GM12872 (cell line): ENCODE results near the gene PUS7L.

Experiments
- TF ChIP-seq, protein P1 (sequence below): IDR thresholded peaks from 3 replicates; pipeline ENCODE4 v1.5.1; 2011; ENCODE audit warnings: low read depth, mild to moderate bottlenecking, low read length, moderate library complexity; ENCODE audit not compliant: insufficient read depth

Gene PUS7L

DNA sequence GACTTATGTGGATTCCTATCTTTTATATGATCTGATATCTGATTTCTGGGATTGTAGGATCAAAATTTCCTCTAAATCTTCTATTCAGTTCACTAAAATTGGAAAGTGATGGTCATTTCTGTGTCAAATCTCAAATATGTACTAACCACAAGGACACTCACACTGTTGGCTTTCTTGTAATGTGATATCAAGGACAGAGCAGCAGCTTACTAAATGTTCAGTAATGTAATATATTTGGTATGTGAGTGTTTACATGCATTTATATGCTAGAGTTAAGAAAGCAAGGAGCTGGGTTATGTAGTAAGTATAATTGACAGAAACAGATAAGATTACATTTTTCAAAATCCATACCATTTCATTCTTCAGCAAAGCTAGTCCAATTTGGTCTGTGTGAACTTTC is 16.5 kb downstream of the PUS7L start:
- TF ChIP-seq, protein P1, sequence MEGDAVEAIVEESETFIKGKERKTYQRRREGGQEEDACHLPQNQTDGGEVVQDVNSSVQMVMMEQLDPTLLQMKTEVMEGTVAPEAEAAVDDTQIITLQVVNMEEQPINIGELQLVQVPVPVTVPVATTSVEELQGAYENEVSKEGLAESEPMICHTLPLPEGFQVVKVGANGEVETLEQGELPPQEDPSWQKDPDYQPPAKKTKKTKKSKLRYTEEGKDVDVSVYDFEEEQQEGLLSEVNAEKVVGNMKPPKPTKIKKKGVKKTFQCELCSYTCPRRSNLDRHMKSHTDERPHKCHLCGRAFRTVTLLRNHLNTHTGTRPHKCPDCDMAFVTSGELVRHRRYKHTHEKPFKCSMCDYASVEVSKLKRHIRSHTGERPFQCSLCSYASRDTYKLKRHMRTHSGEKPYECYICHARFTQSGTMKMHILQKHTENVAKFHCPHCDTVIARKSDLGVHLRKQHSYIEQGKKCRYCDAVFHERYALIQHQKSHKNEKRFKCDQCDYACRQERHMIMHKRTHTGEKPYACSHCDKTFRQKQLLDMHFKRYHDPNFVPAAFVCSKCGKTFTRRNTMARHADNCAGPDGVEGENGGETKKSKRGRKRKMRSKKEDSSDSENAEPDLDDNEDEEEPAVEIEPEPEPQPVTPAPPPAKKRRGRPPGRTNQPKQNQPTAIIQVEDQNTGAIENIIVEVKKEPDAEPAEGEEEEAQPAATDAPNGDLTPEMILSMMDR, result no peak

GRCh38 chr12:43740511-43741100 is 18.0 kb downstream of the PUS7L start:
- TF ChIP-seq, protein P1, result no peak

- TF ChIP-seq, protein P1, result no peak
Observed at GRCh38 chr12:43737646-43738045, 20.9 kb downstream of the PUS7L start.

DNA sequence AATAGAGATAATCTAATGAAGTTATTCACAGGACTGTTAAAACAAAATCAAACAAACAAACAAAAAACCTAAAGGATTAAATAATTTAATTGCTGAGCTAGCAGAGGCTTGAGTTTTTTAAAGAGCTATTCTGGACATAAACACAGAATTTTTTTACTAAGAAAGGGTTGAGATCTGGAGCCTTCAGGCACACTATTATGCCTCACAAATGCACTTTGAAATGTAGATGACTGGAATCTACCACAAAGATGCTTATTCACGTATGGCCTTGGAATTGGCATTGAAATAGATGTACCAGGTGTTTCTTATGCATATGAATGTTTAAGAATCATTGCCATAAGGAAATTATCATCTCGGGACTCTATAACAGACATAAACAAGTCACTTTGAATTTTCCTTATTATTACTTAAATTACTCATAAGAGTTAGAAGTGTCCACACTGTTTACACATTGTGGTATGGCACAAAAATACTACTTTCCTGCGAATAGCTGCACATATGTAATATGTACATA is 21.6 kb downstream of the PUS7L start:
- TF ChIP-seq, protein P1, result no peak

DNA sequence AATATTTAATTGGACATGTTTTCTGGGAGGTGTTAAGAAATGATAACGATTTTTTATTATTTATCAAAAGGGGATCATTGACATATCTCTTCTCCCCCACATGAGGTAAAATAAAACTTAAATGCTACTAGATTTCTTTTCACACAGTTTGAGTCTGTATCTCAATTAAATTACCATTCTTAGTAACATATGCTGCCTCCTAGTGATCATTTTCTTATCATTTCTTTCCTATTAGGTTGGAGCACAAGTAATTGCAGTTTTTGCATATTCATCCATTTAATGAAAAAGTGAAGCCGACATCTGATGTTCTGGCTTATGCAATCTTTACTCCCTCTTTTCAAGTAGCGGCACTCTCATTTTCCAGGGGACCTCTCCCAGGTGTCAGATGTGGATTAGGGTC is 24.9 kb downstream of the PUS7L start:
- TF ChIP-seq, protein P1, result no peak

- TF ChIP-seq, protein P1, result no peak
Observed at GRCh38 chr12:43730283-43730682, 28.3 kb downstream of the PUS7L start.

DNA sequence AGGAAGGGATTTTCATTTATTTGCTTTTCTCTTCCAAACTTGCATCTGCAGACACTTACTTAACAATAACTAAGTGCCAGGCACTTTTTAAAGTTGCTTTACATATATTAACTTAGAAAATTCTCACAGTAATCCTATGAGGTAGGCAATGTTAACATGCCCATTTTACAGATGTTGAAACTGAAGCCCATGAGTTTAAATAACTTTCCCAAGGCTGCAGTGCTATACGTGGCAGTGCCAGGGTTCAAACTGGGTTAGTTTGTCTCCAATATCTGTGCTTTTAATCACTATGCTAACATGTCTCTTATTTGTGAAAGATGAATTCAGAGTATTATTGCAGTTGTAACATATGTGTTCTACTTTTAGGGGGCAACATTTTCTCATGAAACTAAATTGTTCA is 29.9 kb downstream of the PUS7L start:
- TF ChIP-seq, protein P1, result no peak
